PFSK-1 (cell line): ENCODE measurements around the gene BCKDK.

Experiments used
- FOXP2 ChIP-seq: optimal IDR thresholded peaks from 2 replicates; pipeline ENCODE3; 2011; ENCODE audit warnings: borderline replicate concordance, control low read depth, inconsistent platforms; ENCODE audit not compliant: insufficient read depth; ENCODE audit errors: extremely low read length, extremely low read depth
- POLR2AphosphoS5 ChIP-seq: IDR thresholded peaks from 2 replicates; pipeline ENCODE4 v1.6.1; 2012; ENCODE audit warnings: low read depth, mild to moderate bottlenecking, control low read depth, low read length, moderate library complexity
- SIN3A ChIP-seq: IDR thresholded peaks from 2 replicates; pipeline ENCODE4 v1.6.1; 2012; ENCODE audit warnings: mild to moderate bottlenecking, low read length, moderate library complexity, borderline replicate concordance; ENCODE audit not compliant: insufficient read depth
- TAF1 ChIP-seq: IDR thresholded peaks from 2 replicates; pipeline ENCODE4 v1.6.1; 2012; ENCODE audit warnings: low read length, control low read depth, borderline replicate concordance; ENCODE audit not compliant: insufficient read depth
- TF ChIP-seq, protein P1 (sequence below), 2 experiments: IDR thresholded peaks; 2 replicates each; pipeline versions ENCODE4 v1.6.1 to v1.8.0; 2011 to 2012; ENCODE audit warnings: low read depth in 2 of 2, low read length in 2 of 2, control low read depth in 1 of 2, inconsistent platforms in 1 of 2, mild to moderate bottlenecking in 1 of 2, moderate library complexity in 1 of 2; ENCODE audit not compliant: insufficient read depth in 1 of 2

The BCKDK gene

DNA sequence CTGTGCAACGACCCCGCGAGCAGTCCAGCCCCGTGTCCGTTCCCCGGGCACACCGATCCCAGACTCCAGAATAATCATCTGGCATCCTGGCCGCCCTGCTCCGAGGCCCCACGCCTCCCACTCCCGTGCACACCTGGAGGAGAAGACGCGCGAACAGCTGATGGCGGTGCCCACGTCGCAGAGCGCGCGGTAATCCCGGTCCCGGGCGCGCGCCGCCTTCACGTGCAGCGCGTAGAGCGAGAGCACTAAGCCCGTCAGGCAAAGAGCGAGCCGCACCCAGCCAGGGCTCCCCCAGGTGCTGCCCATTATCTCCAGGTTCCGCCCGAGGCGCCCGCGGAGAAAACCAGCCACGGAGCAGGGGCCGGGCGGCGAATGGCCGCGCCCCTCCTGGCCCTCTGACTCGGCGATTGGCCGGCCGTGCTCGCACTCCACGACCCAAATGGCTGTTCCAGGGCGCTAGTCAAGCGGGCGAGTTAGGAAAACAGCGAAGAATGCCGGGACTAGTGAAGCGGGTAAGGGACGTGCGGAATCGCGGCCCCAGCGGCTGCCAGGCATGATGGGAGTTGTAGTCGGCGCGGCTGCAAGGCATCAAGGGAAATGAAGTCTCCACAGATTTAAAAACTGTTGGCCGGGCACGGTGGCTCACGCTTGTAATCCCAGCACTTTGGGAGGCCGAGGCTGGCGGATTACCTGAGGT is 13.6 kb upstream of the BCKDK start, which contains the start of gene VKORC1:
TSS of gene VKORC1 (minus strand) at position 374 of the 697 bp plus-strand sequence. CDS start at position 306, 68 bp downstream.
- TF ChIP-seq, protein P1, sequence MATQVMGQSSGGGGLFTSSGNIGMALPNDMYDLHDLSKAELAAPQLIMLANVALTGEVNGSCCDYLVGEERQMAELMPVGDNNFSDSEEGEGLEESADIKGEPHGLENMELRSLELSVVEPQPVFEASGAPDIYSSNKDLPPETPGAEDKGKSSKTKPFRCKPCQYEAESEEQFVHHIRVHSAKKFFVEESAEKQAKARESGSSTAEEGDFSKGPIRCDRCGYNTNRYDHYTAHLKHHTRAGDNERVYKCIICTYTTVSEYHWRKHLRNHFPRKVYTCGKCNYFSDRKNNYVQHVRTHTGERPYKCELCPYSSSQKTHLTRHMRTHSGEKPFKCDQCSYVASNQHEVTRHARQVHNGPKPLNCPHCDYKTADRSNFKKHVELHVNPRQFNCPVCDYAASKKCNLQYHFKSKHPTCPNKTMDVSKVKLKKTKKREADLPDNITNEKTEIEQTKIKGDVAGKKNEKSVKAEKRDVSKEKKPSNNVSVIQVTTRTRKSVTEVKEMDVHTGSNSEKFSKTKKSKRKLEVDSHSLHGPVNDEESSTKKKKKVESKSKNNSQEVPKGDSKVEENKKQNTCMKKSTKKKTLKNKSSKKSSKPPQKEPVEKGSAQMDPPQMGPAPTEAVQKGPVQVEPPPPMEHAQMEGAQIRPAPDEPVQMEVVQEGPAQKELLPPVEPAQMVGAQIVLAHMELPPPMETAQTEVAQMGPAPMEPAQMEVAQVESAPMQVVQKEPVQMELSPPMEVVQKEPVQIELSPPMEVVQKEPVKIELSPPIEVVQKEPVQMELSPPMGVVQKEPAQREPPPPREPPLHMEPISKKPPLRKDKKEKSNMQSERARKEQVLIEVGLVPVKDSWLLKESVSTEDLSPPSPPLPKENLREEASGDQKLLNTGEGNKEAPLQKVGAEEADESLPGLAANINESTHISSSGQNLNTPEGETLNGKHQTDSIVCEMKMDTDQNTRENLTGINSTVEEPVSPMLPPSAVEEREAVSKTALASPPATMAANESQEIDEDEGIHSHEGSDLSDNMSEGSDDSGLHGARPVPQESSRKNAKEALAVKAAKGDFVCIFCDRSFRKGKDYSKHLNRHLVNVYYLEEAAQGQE (IDR thresholded peaks at IDR 0.05; ENCODE audit: insufficient read depth in 1 of 2, low read depth in 2 of 2, low read length in 2 of 2), result no peak
- TF ChIP-seq FOXP2 (peak; percentile 56), TAF1 (peak; percentile 67; the same call in 1 of the 2 replicates), POLR2AphosphoS5 (peak; percentile 57; the same call in 1 of the 2 replicates), SIN3A (peak; percentile 72; the same call in 1 of the 2 replicates)

DNA sequence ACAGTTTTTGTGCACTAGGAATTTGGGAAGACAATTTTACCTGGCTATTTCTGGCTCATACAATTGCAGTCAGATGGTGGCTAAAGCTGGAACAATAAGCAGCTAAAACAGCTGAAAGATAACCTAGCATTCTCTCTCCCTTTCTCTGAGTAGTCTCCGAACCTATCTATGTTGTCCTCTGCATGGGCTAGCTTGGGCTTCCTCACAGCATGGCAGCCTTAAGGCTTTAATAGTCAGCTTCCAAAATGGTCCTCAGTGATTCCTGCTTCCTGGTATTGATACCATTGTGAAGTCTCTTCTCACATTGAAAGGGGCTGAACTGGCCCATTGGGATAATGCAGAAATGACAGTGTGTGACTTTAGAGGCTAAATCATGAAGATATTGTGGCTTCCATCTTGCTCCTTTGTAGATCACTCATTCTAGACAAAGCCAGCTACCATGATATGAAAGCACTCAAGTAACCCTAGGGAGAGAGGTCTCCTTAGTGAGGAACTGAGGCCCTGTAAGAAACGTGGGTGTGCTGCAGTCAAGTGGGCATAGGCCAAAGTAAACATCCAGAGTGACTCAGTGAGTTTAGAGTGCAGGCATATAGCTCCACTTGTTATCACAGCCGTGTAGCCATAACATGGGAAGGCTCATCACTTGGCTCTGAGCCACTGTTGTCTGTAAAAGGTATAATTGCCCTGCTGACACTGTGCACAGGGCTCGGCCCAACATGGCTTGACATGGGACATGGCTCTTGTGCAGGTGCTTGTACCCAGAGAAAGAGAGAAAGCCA is 8.1 kb upstream of the BCKDK start:
- TF ChIP-seq, protein P1 (IDR thresholded peaks at IDR 0.05; ENCODE audit: insufficient read depth in 1 of 2, low read depth in 2 of 2, low read length in 2 of 2), result no peak
- TF ChIP-seq TAF1, result no peak
- no peak for TF ChIP-seq FOXP2
- TF ChIP-seq POLR2AphosphoS5, result no peak
- no peak for TF ChIP-seq SIN3A

DNA sequence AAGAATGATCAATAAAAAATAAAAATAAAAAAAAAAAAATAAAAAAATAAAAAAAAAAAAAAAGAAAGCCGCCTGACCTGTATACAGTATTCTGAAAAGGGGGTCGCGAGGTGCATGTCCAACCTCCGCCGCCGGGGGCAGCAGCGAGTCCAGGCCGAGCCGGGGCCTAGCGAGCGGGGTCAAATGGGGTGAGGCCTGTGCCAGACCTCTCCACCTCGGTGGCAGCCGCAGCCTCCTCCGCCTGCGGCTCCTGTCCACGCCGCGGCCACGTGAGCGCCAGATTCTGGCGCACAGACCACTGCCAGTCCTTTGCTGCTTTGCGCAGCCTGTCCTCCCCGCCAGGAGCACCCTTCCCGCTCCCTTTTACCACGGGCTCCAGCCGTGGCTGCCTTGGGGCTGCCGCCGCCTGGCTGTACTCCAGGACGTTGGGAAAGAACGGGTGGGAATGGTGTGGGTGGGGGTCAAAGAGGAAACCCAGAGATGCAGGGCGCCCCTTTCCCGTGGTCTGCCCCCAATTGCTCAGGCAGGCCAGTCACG is 2.4 kb upstream of the BCKDK start:
- TF ChIP-seq TAF1 (no peak), FOXP2 (peak; percentile 65)

DNA sequence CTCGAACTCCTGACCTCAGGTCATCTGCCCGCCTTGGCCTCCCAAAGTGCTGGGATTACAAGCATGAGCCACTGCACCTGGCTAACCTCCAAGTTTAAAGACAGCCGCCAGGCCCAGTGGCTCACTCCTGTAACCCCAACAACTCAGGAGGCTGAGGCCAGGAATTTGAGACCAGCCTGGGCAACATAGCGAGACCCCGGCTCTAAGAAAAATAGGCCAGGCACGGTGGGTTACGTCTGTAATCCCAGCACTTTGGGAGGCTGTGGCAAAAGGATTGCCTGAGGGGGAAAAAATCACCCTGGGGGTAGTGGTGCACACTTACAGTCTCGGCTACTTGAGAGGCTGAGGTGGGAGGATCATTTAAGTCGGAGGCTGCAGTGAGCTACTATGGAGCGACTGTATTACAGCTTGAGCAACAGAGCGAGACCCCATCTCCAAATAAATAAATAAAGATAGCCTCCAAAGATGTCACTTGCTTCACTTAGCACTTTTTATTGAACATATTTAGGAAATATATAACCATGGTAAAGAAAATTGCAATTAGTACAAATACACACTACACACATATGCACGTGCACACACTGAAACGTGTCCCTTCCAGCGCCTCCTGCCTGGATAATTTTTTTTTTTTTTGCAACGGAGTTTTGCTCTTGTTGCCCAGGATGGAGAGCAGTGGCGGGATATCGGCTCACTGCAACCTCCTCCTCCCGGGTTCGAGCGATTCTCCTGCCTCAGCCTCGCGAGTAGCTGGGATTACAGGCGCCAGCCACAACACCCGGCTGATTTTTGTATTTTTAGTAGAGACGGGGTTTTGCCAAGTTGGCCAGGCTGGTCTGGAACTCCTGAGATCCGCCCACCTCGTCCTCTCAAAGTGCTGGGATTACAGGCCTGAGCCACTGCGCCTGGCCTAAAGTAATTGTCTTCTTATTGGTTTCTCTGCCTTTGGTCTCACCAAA is 1.4 kb upstream of the BCKDK start:
- no peak for TF ChIP-seq FOXP2
- TF ChIP-seq, protein P1 (IDR thresholded peaks at IDR 0.05; ENCODE audit: insufficient read depth in 1 of 2, low read depth in 2 of 2, low read length in 2 of 2), result no peak
- no peak for TF ChIP-seq POLR2AphosphoS5
- no peak for TF ChIP-seq TAF1
- no peak for TF ChIP-seq SIN3A
